Kidney (tissue), 14 donors: Measurements from ENCODE around the gene SRCIN1. TPM values are rescaled to one million over a fixed set of nuclear protein-coding genes. Genes with fewer than 3 reads are reported as not detected.
A peak's percentile ranks its signal among the peaks of the same experiment; 100 is the strongest.

ENCODE experiments used
- DNase-seq, 5 donors: peaks; one replicate each; pipeline ENCODE4 v3.0.0-alpha.2; 2013 to 2020
- FAIRE-seq: peaks from 2 replicates; lab custom pipeline; 2012; peaks lifted over from hg19 to GRCh38; lab: Jason Lieb, UNC
- H3K27ac ChIP-seq, 2 donors: one replicate each; pipeline ENCODE4 v1.7.0; 2013; ENCODE audit warnings: low read depth in 2 of 2, low read length in 2 of 2, inconsistent platforms in 1 of 2
- H3K27me3 ChIP-seq: one replicate; pipeline ENCODE4 v1.7.1; 2013; ENCODE audit warnings: low read length, inconsistent platforms; ENCODE audit not compliant: control insufficient read depth, insufficient read depth
- H3K36me3 ChIP-seq, 3 donors: one replicate each; pipeline versions ENCODE4 v1.7.0 to v1.7.1; 2013; ENCODE audit warnings: low read length in 3 of 3, control low read depth in 1 of 3, inconsistent platforms in 1 of 3; ENCODE audit not compliant: insufficient read depth in 3 of 3, control insufficient read depth in 2 of 3
- H3K4me1 ChIP-seq, 3 donors: one replicate each; pipeline versions ENCODE4 v1.7.0 to v1.7.1; 2013; ENCODE audit warnings: low read length in 3 of 3, inconsistent platforms in 1 of 3, low read depth in 1 of 3; ENCODE audit not compliant: control insufficient read depth in 2 of 3, insufficient read depth in 2 of 3
- H3K4me3 ChIP-seq, 3 donors: one replicate each; pipeline versions ENCODE4 v1.7.0 to v1.8.1; 2013; ENCODE audit warnings: low read length in 3 of 3, control low read depth in 1 of 3, inconsistent platforms in 1 of 3
- H3K9ac ChIP-seq, 3 donors: one replicate each; pipeline versions ENCODE4 v1.7.0 to v1.7.1; 2013; ENCODE audit warnings: low read length in 3 of 3, control low read depth in 1 of 3, inconsistent platforms in 1 of 3
- H3K9me3 ChIP-seq, 3 donors: one replicate each; pipeline versions ENCODE4 v1.7.0 to v1.7.1; 2013; ENCODE audit warnings: low read length in 3 of 3, control low read depth in 1 of 3, inconsistent platforms in 1 of 3; ENCODE audit not compliant: control insufficient read depth in 2 of 3, insufficient read depth in 1 of 3
- CTCF ChIP-seq: IDR thresholded peaks from 3 replicates; pipeline ENCODE4 v1.5.1; 2012; ENCODE audit warnings: mild to moderate bottlenecking, moderate library complexity, borderline replicate concordance; ENCODE audit not compliant: insufficient read depth; ENCODE audit errors: extremely low read depth
- intact Hi-C: fragments of 100-400 bp; cut with DNase I; formaldehyde crosslinking; loops from one replicate; pipeline ENCODE4 v1.11.1; 2022
- polyA plus RNA-seq: library from polyadenylated mRNA; stranded (reverse); fragments of 350-450 nt; fragmentation: Illumina TruSeq; extraction: RNeasy Lipid Tissue Mini Kit (QIAGEN cat#74804); gene quantifications from one replicate; pipeline ENCODE4 v1.2.3, GENCODE V29; 2014; ENCODE audit warnings: low read depth, low replicate concordance; ENCODE audit not compliant: insufficient read depth
- total RNA-seq: library from RNA; stranded (reverse); fragmentation: NEBNext Ultra II Directional; extraction: Animal tissue kit (Norgen Biotek cat#: 25700); gene quantifications from one replicate; pipeline ENCODE4 v1.2.1, GENCODE V29; 2021
- donor health status: control.
- donor health status: control.
- donor health status: control.
- donor health status: control.
- donor health status: control.
- donor health status: DM: yes; HTN: yes; CAD: no.
- donor health status: Normal renal cell carcinoma (clear cell type).

The SRCIN1 gene
- total and polyA plus RNA-seq, 2 donors from 2014 or later = 0.34 to 6.1 TPM

GRCh38 chr17:38562215-38562569 lies 43.6 kb downstream of the SRCIN1 start:
- Histone ChIP-seq H3K4me1 (peaks cover 0 to 26% (median 0%) of the 10 kb centered on the region in 3 donors), H3K9ac (no peak overlapping the region), H3K36me3 (no peaks in the 10 kb centered on the region), H3K27me3 (peaks cover 50% of the 10 kb centered on the region), H3K4me3 (no peak overlapping the region), H3K27ac (no peak overlapping the region), H3K9me3 (no peaks in the 10 kb centered on the region)
- TF ChIP-seq CTCF = no peak
- DNase-seq = no peak
- intact Hi-C loops = no loop called here
- FAIRE-seq = no peak

GRCh38 chr17:38561416-38562214 lies 44.1 kb downstream of the SRCIN1 start:
- Histone ChIP-seq H3K4me3 (no peak overlapping the region), H3K9ac (no peak overlapping the region), H3K4me1 (peaks cover 0 to 27% (median 0%) of the 10 kb centered on the region in 3 donors), H3K36me3 (no peaks in the 10 kb centered on the region), H3K9me3 (no peaks in the 10 kb centered on the region), H3K27ac (no peak overlapping the region), H3K27me3 (peaks cover 44% of the 10 kb centered on the region)
- DNase-seq (no peak), FAIRE-seq (no peak)
- intact Hi-C loops = no loop called here
- TF ChIP-seq CTCF = no peak

GRCh38 chr17:38560503-38561318 lies 45.0 kb downstream of the SRCIN1 start:
- Histone ChIP-seq H3K4me3 (no peak overlapping the region), H3K27ac (no peak overlapping the region), H3K36me3 (no peaks in the 10 kb centered on the region), H3K9ac (no peak overlapping the region), H3K4me1 (peaks cover 0 to 27% (median 0%) of the 10 kb centered on the region in 3 donors), H3K9me3 (no peaks in the 10 kb centered on the region), H3K27me3 (peaks cover 40% of the 10 kb centered on the region)
- intact Hi-C loops = no loop called here
- FAIRE-seq (no peak), DNase-seq (peak in 1 of 5 donors; percentile 75)
- no peak for TF ChIP-seq CTCF
